Measurements from ENCODE around the gene PLEKHG4.

The PLEKHG4 gene

DNA sequence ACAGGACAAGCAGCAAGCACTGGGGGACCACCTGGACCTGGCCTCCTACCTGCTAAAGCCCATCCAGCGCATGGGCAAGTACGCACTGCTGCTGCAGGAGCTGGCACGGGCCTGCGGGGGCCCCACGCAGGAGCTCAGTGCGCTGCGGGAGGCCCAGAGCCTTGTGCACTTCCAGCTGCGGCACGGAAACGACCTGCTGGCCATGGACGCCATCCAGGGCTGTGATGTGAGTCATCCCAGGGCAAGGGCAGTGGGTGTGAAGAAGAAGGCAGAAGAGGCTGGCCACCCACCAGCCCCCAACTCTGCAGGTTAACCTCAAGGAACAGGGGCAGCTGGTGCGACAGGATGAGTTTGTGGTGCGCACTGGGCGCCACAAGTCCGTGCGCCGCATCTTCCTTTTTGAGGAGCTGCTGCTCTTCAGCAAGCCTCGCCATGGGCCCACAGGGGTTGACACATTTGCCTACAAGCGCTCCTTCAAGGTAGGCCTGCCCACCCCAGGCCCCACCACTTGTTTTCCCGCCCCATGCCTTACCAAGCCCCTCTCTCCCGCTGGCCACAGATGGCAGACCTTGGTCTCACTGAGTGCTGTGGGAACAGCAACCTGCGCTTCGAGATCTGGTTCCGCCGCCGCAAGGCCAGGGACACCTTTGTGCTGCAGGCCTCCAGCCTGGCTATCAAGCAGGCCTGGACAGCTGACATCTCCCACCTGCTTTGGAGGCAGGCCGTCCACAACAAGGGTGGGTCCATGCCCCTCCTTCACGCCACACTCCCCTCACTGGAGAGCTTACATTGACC is 7.3 kb downstream of the PLEKHG4 start:
- no peak overlapping the region for H3K4me3 ChIP-seq (ENCODE audit: low read depth, low read length)

- no peak overlapping the region for H3K4me3 ChIP-seq (ENCODE audit: low read depth, low read length)
These were observed 8.6 kb downstream of the PLEKHG4 start for GRCh38 chr16:67287960-67288359.

GRCh38 chr16:67291461-67291860 is 12.1 kb downstream of the PLEKHG4 start:
- H3K4me3 ChIP-seq (ENCODE audit: low read depth, low read length) = no peak overlapping the region

DNA sequence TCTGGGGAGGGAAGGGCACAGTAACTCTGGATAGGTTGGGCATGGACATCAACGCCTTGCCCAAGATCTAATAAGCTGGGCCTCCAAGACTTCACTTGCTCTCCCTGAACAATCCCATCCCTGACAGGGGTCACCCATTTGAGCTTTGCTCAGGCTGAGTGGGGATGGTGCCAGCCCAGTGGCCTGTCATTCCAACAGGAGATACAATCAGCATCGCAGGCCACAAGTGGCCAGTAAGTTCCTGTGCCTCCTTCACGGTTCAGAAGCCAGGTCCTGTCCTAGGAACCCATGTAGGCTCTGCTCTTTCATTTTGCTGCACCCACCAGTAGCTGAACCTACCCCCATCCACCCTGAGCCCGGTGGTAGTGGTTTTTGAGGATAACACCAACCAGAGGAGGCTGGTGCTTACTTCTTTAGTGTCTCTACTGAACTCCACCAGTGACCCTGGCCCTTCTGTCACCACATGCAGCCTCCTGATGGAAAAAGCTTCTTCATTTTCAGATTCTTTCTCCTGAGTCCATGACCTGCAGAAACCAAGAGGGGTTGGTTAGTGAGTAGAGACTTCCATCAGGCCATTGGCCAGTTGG is 14.9 kb downstream of the PLEKHG4 start:
- no peak overlapping the region for H3K4me3 ChIP-seq (ENCODE audit: low read depth, low read length)

DNA sequence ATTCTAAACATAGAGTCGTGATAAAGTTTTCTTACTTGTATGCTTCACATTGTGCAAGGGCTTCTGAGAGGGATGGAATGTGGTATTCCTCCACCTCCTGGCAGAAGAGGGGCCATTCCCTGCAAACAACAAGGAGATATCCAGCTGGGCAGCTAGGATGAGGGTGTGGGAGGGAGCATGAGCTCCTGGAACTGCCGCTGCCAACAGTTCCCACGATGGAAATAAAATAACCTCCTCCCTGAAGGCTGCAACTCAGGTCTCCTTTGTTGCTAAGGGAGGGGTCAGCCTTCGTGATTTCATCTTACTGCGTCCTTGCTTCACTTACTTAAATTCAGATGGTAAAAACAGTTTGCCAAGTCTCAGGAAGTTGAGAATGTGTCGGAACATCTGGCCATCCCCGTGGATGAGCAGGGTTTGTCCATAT is 15.6 kb downstream of the PLEKHG4 start:
- no peak overlapping the region for H3K4me3 ChIP-seq (ENCODE audit: low read depth, low read length)

GRCh38 chr16:67296420-67296819 is 17.1 kb downstream of the PLEKHG4 start:
- H3K4me3 ChIP-seq (ENCODE audit: low read depth, low read length) = no peak overlapping the region

- no peak overlapping the region for H3K4me3 ChIP-seq (ENCODE audit: low read depth, low read length)
These were observed 18.9 kb downstream of the PLEKHG4 start for GRCh38 chr16:67298277-67298676.

- H3K4me3 ChIP-seq (ENCODE audit: low read depth, low read length) = no peak overlapping the region
These were observed 19.9 kb downstream of the PLEKHG4 start for GRCh38 chr16:67299269-67299668.

DNA sequence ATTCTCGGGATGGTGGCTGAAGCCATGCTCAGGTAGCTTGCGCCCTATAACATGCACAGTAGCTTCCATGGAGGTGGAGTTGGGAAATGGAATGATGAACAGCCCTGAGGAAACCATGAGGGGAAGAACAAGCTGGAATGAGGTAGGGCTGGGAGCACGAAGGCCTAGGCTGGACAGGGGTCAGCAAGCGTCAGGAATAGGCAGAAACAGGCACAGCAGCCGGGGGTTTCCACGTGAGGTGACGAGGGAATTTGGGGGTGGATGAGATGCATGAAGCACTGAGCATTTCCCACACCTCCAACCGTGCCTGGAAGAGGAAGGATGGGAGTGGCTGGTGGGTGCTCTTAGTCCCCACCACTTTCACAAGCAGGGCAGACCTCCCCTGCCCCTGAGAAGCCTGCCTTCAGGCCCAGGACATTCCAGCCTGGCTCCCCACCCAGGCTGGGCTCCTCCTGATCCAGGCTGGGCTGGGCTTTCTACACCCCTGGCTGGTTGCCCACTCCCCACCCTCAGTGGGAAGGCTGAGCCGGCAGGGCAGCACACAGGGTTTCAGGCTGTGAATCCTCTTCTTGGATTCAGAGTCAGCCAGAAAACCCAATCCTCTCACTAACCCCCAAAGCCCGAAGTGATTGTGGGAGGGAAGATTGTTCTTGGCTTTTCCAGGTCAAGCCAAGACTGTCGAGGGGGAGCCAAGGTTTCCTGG is 21.9 kb downstream of the PLEKHG4 start:
- no peak overlapping the region for H3K4me3 ChIP-seq (ENCODE audit: low read depth, low read length)

DNA sequence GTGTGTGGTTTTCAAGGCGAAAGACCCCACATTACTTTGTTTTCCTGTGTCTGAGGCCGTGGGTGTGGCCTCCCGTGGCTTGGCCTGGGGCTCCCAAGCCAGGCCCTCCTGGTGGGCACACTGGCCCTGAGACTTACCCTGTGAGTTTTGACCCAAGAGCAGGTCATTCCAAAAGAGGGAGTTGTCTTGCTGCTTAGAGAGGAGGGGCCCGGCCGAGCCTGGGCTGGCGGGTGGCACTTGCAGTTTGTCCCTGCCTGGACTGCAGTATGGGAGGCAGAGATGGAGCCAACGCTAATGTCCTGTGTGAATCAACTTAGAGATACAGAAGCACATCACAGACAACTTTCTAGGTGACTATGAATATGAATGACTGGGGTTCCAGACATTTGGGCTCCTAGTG is 22.7 kb downstream of the PLEKHG4 start:
- no peak overlapping the region for H3K4me3 ChIP-seq (ENCODE audit: low read depth, low read length)

GRCh38 chr16:67302970-67303369 is 23.6 kb downstream of the PLEKHG4 start:
- no peak overlapping the region for H3K4me3 ChIP-seq (ENCODE audit: low read depth, low read length)

DNA sequence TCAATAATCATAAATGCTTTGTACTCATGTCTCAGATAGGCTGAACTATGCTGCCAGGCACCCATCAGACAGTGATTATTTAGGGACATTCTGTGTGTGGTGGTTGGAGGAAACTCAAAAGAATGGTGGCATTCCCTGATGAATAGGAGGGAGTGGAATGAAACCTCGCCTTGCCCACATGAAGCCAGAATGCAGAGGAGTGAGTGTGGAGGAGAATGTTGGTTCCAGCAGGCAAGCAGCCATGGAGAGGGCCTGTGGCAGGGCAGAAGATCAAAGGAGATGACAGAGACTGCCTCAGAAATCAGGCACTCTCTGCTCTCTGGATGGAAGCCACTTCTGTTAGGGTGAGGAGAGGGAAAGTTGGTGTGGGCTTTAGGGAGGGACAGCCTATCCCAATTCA is 24.7 kb downstream of the PLEKHG4 start:
- H3K4me3 ChIP-seq (ENCODE audit: low read depth, low read length) = no peak overlapping the region

DNA sequence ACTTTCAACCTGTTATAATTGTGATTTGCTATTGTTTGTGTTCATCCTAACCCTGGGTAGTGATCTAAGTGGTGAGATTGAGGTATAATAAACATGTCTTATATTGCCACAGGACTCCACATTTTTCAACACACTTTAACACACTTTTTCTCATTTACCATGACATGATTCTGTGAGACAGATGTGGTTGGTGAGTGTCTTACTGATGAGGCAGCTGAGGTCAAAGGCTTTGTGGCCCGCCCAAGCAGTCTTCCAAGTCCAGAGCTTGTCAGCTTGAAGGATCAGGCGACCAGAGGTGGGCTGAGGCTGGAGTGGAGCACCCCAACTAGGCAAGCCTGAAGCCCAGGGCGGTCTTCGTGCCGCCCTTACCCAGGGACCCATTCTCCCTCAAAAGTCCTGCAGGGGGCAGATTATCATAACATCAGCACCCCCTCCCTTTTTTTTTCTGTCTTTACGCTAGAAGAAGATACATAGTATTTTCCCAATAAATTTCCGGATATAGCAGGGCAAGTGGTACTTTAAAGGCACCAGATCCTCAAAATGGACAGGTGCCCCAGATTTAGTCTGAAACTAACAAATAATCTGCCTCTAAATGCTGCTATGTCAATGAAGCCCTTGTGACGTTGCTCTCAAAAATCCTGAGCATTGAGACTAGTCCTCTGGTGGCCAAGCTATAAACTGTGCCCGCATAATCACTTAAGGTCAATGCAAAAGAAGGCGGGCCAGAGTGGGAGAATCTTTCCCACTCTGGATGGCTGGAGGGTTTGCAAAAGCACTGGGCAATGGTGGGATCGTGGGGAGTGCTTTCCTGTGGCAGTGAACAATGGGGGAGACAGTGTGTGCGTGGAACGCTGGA is 26.1 kb downstream of the PLEKHG4 start:
- no peak overlapping the region for H3K4me3 ChIP-seq (ENCODE audit: low read depth, low read length)

DNA sequence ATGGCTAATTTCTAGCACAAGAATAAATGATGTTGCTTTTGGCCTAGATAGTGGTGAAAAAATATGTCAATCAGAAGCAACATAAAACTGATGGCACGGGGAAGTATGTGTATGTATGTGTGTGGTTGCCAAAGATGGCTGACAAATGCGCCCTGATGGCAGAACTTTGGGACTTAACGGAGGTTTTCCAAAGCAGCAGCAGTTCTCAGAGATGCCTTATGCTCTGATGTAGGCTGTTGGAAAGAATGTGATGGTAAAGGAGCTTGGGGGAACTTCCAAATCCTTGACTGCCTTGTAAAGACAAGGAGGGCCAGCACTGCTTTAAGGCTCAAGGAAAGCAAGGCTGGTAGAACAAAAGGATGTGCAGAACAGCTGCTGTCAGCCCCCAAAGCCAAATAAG is 31.2 kb downstream of the PLEKHG4 start:
- no peak overlapping the region for H3K4me3 ChIP-seq (ENCODE audit: low read depth, low read length)

GRCh38 chr16:67311607-67312488 is 32.5 kb downstream of the PLEKHG4 start:
- no peak overlapping the region for H3K4me3 ChIP-seq (ENCODE audit: low read depth, low read length)

DNA sequence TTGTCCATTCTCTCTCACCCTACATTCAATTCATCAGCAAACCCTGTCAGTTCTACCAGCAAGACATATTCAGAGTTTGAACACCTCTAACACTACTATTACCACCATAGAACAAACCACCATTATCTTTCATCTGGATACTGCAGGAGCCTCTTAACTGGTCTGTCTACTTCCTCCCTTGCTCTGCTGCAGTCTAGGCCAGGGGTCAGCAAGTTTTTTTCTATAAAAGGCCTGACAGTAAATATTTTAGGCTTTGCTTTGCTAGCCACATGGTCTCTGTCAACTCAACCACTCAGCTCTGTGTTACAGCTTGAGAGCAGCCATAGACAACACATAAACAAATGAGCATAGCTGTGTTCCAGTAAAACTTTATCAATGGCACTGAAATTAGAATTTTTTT is 33.4 kb downstream of the PLEKHG4 start:
- H3K4me3 ChIP-seq (ENCODE audit: low read depth, low read length) = no peak overlapping the region

- no peak overlapping the region for H3K4me3 ChIP-seq (ENCODE audit: low read depth, low read length)
These were observed 38.5 kb downstream of the PLEKHG4 start for GRCh38 chr16:67317853-67318252.

DNA sequence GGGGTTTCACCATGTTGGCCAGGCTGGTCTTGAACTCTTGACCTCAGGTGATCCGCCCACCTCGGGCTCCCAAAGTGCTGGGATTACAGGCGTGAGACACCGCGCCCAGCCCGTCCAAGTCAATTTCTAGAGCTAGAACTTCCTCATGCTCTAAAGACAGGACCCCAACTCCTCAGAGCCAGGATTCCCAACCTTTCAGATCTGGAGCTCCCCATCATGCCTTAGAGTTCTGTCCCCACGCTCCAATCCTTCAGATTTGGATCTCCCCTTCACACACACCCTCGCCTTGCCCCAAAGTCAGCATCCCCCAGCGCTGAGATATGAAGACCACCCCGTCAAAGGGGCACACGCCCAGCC is 46.8 kb downstream of the PLEKHG4 start:
- H3K4me3 ChIP-seq (ENCODE audit: low read depth, low read length) = peak overlapping the region; percentile 43

DNA sequence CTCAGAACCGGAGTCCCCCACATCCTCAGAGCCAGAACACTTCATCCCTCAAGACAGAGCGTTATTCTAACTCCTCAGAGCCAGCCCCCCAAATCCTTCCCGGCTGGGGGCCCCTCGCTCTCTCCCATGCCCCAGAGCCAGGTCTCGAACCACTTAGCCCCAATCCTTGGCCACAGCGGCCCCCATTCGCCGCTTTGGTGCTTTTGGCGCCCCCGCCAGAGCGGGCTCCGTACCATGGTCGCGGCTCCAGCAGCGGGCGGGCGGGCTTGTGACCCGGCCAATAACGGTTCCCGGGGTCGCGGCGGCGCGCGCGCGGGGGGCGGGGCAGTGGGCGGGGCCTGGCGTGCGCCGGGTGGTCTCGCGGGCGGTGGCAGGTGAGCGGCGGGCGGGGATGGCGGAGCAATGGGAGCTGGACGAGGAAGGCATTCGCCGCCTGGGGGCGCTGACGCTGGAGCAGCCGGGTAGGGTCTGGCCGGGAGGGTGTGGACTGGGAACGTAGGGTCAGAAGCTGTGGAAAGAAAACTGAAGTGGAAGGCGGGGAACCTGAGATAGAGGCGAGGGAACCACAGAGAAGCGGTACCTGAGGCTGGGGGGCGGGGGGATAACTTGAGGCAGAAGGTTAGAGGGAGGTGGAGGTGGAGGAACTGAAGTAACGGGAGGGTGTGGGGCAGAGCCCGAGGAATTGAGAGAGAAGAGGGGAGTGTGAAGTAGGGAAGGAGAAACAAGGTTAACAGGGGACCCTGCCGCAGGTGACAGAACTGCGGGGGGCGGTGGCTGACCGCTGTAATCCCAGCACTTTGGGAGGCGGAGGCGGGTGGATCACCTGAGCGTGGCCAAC is 47.4 kb downstream of the PLEKHG4 start, which contains the start of the genes KCTD19 and LRRC36:
Gene KCTD19, minus strand, starts transcription at position 270 of the 838 bp plus-strand sequence. Its CDS starts 34 bp downstream, at position 236.
Gene LRRC36, plus strand, starts transcription at position 344 of the 838 bp plus-strand sequence. Its CDS starts 48 bp downstream, at position 392.
- peak within 1 kb of the TSS; percentile 43 for H3K4me3 ChIP-seq (ENCODE audit: low read depth, low read length)
